GM19324 (cell line): ENCODE results near the gene HEATR1.

Source experiments
- ATAC-seq: cut with Tn5 transposase; IDR thresholded peaks from one replicate; pipeline ENCODE4 v1.9.1; 2021; ENCODE audit warnings: mild to moderate bottlenecking, moderate library complexity; ENCODE audit not compliant: unreplicated experiment, low FRiP score

HEATR1 gene

DNA sequence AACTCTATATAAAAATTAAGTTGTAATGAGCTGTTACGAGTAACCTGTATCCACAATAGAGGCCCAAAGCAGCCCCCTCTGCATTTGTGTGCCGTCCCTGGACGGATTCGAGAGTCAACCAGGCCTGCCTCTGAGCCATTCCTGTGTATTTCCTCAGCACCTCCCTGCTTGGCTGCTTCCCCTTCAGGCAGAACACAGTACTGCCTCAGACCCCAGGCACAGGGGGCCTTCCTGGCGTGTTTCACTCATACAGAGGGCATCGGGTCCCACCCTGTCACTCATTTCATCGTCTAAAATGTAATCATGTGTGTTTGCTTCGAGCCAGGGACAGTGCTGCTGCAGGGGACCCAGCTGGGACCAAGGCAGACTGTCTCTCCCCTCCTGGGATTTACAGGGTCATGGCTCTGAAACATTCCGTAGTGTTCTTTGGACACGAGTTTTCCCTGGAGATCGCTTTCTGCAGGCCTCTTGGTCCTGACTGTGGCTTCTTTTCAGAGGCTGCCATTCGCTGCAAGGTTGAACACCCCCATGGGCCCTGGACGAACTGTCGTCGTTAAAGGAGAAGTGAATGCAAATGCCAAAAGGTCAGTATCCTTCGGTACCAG is 61.1 kb downstream of the HEATR1 start:
- ATAC-seq, result no peak

DNA sequence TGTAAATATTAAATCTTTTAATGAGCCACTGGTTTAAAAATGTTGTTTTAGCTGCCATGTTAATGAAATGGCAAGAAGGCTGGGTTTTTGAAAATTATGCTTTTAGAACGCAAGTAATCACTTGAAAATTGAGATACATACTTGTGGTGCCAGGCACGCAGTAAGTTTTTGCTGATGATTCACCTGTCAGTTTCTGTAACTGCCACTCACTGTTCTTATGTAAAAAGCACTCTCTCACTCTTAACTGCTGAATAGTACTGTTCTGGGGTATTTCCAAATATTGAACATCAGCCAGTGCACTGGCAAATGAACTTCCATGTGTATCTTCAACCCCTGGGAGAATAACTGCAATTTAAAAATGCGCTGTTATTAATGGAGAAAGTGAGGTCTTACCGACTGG is 62.6 kb downstream of the HEATR1 start:
- no peak for ATAC-seq

GRCh38 chr1:236540813-236541465 is 63.4 kb downstream of the HEATR1 start:
- no peak for ATAC-seq

- no peak for ATAC-seq
These were observed 67.8 kb downstream of the HEATR1 start for GRCh38 chr1:236536540-236536939.

GRCh38 chr1:236535662-236536161 is 68.6 kb downstream of the HEATR1 start:
- ATAC-seq, result no peak

DNA sequence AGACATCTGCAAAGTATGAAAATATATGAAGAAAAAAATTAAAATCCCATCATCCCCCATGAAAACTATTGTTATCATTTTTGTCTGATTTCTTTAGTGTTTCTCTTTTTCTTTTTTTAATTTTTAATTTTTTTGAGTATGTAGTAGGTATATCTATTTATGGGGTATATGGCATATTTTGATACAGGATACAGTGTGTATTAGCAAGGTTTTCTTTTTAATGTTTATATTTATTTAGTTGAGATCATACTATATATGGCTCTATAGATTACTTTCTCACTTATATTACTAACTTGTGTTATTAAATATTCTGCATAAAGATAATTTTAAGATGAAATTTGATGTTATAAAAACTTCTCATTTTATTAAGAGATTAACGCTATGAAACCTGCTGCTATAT is 69.1 kb downstream of the HEATR1 start:
- no peak for ATAC-seq

GRCh38 chr1:236534151-236534651 is 70.1 kb downstream of the HEATR1 start:
- no peak for ATAC-seq

DNA sequence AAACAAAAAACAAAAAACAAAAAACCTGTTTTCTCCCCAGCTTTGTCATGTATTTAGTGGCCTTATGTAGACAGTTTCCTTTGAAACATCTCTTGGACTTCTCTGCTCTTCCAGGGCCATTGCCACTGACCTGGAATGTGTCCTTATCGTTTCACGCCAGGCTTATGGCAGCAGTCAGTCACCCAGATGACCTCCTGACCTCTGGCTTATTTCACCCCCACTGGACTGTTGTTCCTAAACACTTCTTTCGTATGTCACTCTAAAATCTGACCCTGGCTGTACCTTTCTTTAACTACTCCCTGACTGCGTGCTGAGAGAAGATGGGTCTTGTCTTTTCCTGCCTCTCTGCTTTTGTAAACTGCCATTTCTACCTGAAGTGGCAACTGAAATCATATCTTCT is 71.5 kb downstream of the HEATR1 start:
- ATAC-seq, result no peak

GRCh38 chr1:236530959-236531358 is 73.4 kb downstream of the HEATR1 start:
- ATAC-seq, result no peak

DNA sequence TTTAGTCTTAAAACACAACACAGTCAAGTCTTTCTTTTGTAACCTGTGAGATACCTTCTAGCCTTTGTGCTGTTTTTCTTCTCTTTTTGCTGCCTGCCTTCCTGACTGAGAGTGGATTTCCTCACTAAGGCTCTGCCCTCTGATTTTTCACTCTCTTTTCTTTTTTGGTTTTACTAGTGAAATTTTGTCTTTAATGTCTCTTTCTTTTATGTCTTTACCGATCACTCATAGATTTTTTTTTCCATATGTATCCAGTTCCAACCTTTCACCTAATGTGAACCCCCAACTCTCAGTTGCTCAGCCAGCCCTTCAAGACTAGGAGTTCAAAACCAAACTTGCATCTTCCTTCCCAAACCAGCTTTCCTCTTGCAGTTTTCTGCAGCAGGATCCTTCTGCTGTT is 74.0 kb downstream of the HEATR1 start:
- no peak for ATAC-seq

DNA sequence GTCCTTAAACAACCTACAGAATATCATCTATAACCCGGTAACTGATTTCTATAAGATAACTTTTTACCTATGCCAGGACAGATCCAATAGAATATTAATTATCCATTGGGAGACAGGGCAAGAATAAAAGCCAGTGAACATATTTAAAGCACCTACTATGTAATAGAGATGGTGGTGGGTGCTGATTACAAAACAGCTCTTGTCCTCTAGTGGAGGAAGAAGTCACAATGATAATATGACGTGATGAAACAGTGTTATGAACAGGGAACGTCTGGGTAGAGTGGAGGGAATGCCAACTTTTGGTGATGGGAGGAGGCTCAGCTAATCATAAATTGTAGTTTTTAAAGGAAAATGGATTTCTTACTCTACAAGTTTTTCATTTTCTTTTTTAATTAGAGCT is 78.2 kb downstream of the HEATR1 start:
- ATAC-seq, result no peak

GRCh38 chr1:236524895-236525184 is 79.5 kb downstream of the HEATR1 start:
- no peak for ATAC-seq

GRCh38 chr1:236524142-236524894 is 80.0 kb downstream of the HEATR1 start:
- peak; percentile 88 for ATAC-seq

DNA sequence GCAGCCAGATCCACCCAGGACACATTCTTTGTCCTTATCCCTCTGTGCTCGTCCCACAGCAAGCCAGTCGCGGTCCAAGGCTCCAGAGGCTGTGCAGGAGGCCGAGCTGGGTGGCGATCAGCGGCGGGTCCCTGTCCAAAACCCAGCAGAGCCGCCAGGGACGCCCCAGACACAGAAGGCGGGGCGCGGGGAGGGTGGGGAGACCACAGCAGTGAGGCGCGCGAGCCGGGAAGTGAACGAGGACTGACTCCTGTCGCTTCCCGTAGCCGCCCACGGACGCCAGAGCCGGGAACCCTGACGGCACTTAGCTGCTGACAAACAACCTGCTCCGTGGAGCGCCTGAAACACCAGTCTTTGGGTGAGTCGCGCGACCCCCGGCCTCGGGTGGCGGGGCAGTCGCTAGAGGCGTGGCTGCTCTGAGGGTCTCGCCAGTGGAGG is 80.6 kb downstream of the HEATR1 start, which contains the start of gene LGALS8:
LGALS8 (plus strand) TSS at position 279 of the 438 bp plus-strand sequence. CDS start 2,089 bp downstream, outside the sequence.
- peak; percentile 57 for ATAC-seq

- ATAC-seq, result no peak
These were observed 81.2 kb downstream of the HEATR1 start for GRCh38 chr1:236522937-236523703.

GRCh38 chr1:236520445-236521005 is 83.8 kb downstream of the HEATR1 start:
- ATAC-seq, result no peak

DNA sequence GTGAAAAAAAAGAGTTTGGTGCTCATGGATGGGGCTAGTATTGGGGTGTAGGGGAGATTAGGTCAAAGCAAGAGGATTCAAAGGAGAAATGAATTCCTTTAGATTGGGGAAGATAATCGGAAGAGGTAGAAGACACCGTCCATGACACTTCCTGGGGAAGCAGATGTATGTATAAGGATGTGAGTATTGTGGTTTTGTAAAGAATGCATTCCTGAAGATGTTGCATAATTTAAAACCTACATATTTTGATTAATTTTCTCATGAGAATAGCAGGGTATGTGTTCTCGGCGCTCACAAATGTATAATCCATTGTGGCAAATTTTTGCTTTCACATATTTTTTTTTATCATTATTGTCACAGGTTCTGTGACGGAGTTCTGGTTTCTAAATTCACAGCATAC is 86.0 kb downstream of the HEATR1 start:
- no peak for ATAC-seq

- no peak for ATAC-seq
These were observed 87.2 kb downstream of the HEATR1 start for GRCh38 chr1:236516929-236517704.

DNA sequence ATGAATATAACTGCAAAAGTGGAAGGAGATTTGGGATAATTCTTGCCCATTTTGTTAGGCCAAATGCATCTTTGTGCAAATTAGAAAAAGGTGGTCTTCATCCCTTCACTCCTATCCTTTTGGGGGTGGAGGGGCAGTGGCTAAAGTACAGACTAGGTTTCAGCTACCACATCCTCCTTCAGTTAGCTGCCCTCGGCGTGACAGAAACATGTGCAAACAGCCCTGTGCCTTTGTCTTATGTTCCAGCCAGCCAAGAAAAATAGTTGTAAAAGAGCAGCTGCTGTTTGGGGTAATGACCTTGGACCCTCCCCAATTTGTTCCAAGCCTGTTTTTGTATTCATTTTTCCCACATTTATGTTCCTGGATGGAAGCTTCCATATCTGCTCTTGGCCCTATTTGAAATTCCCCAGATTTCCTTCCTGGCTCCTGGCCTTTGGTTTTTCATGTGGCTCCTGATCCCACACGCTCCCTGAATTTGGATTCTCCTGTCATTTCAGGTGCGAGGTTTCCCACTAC is 88.8 kb downstream of the HEATR1 start:
- no peak for ATAC-seq
